OCI-LY1 (cell line): Measurements from ENCODE around the gene RPS8.

ENCODE experiments used
- CTCF ChIP-seq: fragments of 200-600 bp; sonication (generic), shearing (Covaris generic); IDR thresholded peaks from 2 replicates; pipeline ENCODE4 v1.5.1; 2017; ENCODE audit warnings: mild to moderate bottlenecking, antibody characterized with exemption, low read length, moderate library complexity, mixed read lengths
- EZH2 ChIP-seq: fragments of 200-600 bp; sonication (generic), shearing (Covaris generic); IDR thresholded peaks from 2 replicates; pipeline ENCODE4 v1.8.0; 2017; ENCODE audit warnings: borderline replicate concordance, mixed run types, mild to moderate bottlenecking, antibody characterized with exemption, low read length, moderate library complexity, mixed read lengths

GRCh38 chr1:44808063-44808937 is 33.0 kb downstream of the RPS8 start, which contains the start of gene BTBD19:
- no peak for TF ChIP-seq CTCF
- TF ChIP-seq EZH2, result no peak
